Activated naive CD4-positive, alpha-beta T cell treated with anti-CD3 and anti-CD28 coated beads for 36 hours (primary cell): ENCODE data around the gene JADE1. TPM values are rescaled to one million over a fixed set of nuclear protein-coding genes. Genes with fewer than 3 reads are reported as not detected.

Experiments used
- CTCF ChIA-PET: fragments of 350-600 bp; sonication (Branson Sonifier 250); formaldehyde crosslinking; loops from one replicate; lab custom pipeline; 2021; ENCODE audit warnings: antibody characterized with exemption; lab: Charles Lee
- DNase-seq: peaks from one replicate; pipeline ENCODE4 v3.0.0-alpha.2; 2020
- H3K27ac Mint-ChIP-seq: one replicate; pipeline ENCODE4 v1.8.0; 2021; ENCODE audit warnings: mild to moderate bottlenecking, mixed read lengths
- H3K27me3 Mint-ChIP-seq: one replicate; pipeline ENCODE4 v1.8.0; 2021; ENCODE audit warnings: low read depth, mixed read lengths
- H3K36me3 Mint-ChIP-seq: one replicate; pipeline ENCODE4 v1.8.0; 2021; ENCODE audit warnings: low read depth, mixed read lengths
- H3K4me1 Mint-ChIP-seq: one replicate; pipeline ENCODE4 v1.8.0; 2021; ENCODE audit warnings: low read depth, mixed read lengths
- H3K4me3 Mint-ChIP-seq: one replicate; pipeline ENCODE4 v1.8.0; 2021; ENCODE audit warnings: mild to moderate bottlenecking, moderate library complexity, mixed read lengths
- H3K9me3 Mint-ChIP-seq: one replicate; pipeline ENCODE4 v1.8.0; 2021; ENCODE audit warnings: mixed read lengths
- intact Hi-C: fragments of 100-400 bp; cut with micrococcal nuclease; formaldehyde crosslinking; loops from one replicate; pipeline ENCODE4 v1.15.1; 2023
- total RNA-seq, 2 experiments: library from RNA; stranded (reverse); gene quantifications; one replicate each; pipeline ENCODE4 v1.2.3, GENCODE V29; 2021

JADE1 gene
- total RNA-seq, 2 experiments from 2014 or later = 35.8 to 38.2 TPM

DNA sequence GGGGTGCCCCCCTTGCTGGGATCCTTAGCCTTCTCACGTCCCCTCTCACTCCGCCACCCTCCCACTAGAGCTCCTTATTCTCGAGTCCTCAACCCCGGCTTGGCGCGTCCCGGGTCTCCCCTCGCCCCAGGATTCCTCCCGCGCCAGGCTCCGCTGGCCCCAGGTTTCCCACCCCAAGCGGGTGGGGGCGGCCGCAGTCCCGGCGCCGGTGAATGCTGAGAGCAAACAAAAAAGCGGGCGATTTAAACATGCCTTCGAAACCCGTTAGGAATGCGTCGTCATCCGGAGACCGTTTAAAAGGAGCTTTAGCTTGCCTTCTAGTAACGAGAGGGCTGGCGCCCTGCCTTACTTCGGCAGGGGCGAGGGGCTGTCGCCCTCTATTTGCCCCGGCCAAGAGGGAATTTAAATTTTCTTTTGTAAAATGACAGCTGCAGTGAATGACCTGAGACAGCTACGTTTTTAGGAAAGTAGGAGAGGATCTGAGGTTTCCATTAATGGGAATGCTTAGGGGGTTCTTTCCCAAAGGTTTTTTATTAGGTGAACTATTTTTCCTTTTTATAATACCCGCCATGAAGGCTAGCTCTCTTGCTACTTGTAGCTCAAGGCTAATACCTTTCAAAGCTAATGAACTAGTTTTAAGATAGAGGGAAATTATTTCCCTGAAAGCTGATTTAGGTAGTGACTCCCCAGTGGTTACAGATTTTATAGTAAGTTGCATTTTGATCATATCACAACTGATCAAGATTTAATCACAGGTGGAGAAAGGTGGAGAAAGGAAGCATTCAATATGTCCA lies 3.1 kb downstream of the JADE1 start:
- H3K36me3 Mint-ChIP-seq = peaks cover 3% of the 10 kb centered on the region
- H3K9me3 Mint-ChIP-seq = no peaks in the 10 kb centered on the region
- peak; percentile 64 for DNase-seq
- H3K4me3 Mint-ChIP-seq = peak overlapping the region; percentile 82
- CTCF ChIA-PET = interaction anchor here (0.6 to 1.8 kb wide), 6 partner anchors 12 to 1767 kb away, joined by 3 to 12 read pairs (median 4); no protein-coding TSS in a partner anchor
- intact Hi-C loops = loop anchor here (1.0 to 5.0 kb wide), 3 partner anchors 284 to 1030 kb away; partner anchors contain the start of genes C4orf33 and HSPA4L
- H3K4me1 Mint-ChIP-seq = peaks cover 40% of the 10 kb centered on the region
- H3K27ac Mint-ChIP-seq = peak overlapping the region; percentile 86
- no peaks in the 10 kb centered on the region for H3K27me3 Mint-ChIP-seq

DNA sequence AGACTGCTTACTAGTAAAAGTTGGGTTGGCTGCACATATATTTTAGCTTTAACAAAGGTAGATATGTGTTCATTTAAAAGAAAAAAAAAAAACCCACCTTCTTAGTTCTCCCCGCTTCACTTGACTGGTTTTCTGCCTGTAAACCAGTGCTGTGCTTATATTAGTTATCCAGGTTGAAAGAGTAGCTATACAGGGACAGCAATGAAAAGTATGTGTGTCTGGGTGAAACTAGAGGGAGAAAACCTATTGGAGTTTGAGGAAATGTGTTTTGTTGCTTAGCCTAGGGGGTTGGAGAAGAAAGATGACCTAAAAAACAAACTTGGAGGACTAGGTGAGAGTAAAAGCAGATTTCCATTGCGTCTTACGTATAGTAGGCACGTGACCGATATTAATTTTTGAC lies 4.5 kb downstream of the JADE1 start:
- DNase-seq = no peak
- CTCF ChIA-PET = interaction anchor here (0.6 to 0.7 kb wide), 3 partner anchors 31 to 870 kb away, joined by 3 to 6 read pairs (median 4); partner anchors contain the start of gene C4orf33
- H3K4me3 Mint-ChIP-seq = no peak overlapping the region
- intact Hi-C loops = loop anchor here (2.0 to 5.0 kb wide), 2 partner anchors 751 to 1032 kb away; partner anchors contain the start of gene HSPA4L
- peaks cover 9% of the 10 kb centered on the region for H3K36me3 Mint-ChIP-seq
- H3K4me1 Mint-ChIP-seq = peaks cover 52% of the 10 kb centered on the region
- no peak overlapping the region for H3K27ac Mint-ChIP-seq
- no peaks in the 10 kb centered on the region for H3K27me3 Mint-ChIP-seq
- no peaks in the 10 kb centered on the region for H3K9me3 Mint-ChIP-seq

DNA sequence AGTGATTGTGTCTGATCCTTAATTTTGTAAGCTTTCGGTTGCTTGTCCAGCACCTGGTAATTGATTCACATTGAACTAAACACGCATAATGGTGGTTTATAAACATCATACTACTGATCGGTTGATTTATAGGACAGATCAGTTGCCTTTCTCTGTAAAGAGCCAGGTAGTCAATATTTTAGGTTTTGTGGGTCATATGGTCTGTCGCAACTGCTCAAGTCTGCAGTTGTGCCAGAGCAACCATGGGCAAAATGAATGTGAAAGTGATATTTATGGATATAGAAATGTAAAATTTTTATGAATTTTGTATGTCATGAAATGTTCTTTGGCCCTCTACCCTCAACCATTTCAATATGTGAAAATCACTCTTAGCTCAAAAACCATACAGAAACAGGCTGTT lies 8.9 kb downstream of the JADE1 start:
- DNase-seq = no peak
- Mint-ChIP-seq H3K27me3 (no peaks in the 10 kb centered on the region), H3K27ac (no peak overlapping the region), H3K9me3 (no peaks in the 10 kb centered on the region), H3K4me1 (peaks cover 71% of the 10 kb centered on the region), H3K36me3 (peaks cover 12% of the 10 kb centered on the region), H3K4me3 (no peak overlapping the region)
- CTCF ChIA-PET = no interaction called here
- intact Hi-C loops = no loop called here

DNA sequence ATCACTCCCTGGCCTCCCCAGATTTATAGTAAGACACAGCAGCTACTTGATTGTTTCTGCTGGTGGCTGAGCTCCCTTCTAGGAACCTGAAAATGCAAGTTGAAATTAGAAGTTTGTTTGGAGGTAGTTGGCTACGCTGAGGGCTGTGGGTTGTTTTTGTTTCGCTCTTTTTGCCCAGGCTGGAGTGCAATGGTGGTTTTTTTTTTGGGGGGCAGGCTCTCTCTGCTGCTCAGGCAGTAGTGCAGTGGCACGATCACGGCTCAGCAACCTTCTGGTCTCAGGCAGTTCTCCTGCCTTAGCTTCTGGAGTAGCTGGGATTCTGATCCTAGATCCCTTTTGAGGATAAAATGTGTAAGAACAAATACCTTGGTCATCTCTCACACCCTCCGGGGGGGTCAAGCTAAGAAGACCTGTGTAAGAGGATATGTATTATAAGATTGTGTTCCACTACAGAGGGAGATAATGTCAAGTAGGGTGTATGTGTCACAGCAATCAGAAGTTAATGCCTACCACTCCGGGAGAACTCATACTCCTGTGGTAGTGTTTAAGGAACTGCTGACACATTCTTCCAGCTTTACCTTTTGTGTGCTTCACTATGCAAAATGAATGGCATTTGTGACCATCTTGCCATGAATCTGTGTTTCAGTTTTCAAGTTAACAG lies 9.7 kb downstream of the JADE1 start:
- Mint-ChIP-seq H3K36me3 (peaks cover 12% of the 10 kb centered on the region), H3K4me3 (no peak overlapping the region), H3K4me1 (peaks cover 69% of the 10 kb centered on the region), H3K9me3 (no peaks in the 10 kb centered on the region), H3K27me3 (no peaks in the 10 kb centered on the region), H3K27ac (no peak overlapping the region)
- intact Hi-C loops = no loop called here
- DNase-seq = no peak
- CTCF ChIA-PET = no interaction called here

DNA sequence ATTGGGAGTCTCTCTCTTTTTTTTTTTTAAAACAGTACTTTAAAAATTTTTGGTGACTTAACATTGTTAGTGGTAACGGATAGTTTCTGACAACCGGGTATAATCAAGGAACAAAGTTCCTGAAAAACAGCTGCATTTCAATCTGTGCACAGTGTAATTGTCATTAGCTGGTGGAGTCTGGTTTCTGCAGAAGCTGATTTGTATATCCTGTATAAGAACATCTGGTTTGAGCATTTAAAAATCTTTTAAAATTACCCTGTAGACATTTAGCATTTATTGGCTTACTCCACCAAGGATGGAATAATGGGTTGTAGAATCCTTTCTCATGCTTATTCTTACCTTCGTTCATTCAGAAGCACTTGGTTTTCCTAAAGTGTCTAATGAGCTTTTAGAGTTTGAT lies 11.2 kb downstream of the JADE1 start:
- intact Hi-C loops = no loop called here
- H3K4me1 Mint-ChIP-seq = peaks cover 74% of the 10 kb centered on the region
- H3K9me3 Mint-ChIP-seq = no peaks in the 10 kb centered on the region
- CTCF ChIA-PET = no interaction called here
- no peak overlapping the region for H3K4me3 Mint-ChIP-seq
- peaks cover 13% of the 10 kb centered on the region for H3K36me3 Mint-ChIP-seq
- H3K27ac Mint-ChIP-seq = no peak overlapping the region
- H3K27me3 Mint-ChIP-seq = no peaks in the 10 kb centered on the region
- no peak for DNase-seq

DNA sequence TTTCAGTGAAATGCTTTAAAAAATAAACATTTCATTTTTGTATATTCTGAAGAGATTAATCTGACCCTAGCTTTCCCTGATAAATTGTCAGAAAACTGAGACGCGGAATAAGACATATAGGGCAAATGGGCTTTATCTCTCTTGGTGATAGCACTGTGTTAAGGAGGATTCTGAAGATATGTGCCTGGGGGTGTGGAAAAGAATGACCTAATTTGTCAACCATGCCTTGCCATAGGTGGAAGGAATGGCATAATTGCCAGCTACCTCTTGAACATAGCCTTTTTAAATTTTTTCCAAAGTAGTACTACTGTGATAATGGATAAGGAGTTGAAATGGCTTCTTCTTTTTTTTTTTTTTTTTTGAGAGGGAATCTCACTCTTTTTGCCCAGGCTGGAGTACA lies 11.7 kb downstream of the JADE1 start:
- no peak overlapping the region for H3K4me3 Mint-ChIP-seq
- H3K9me3 Mint-ChIP-seq = no peaks in the 10 kb centered on the region
- H3K36me3 Mint-ChIP-seq = peaks cover 13% of the 10 kb centered on the region
- CTCF ChIA-PET = no interaction called here
- peaks cover 74% of the 10 kb centered on the region for H3K4me1 Mint-ChIP-seq
- H3K27me3 Mint-ChIP-seq = no peaks in the 10 kb centered on the region
- no peak for DNase-seq
- intact Hi-C loops = no loop called here
- no peak overlapping the region for H3K27ac Mint-ChIP-seq

DNA sequence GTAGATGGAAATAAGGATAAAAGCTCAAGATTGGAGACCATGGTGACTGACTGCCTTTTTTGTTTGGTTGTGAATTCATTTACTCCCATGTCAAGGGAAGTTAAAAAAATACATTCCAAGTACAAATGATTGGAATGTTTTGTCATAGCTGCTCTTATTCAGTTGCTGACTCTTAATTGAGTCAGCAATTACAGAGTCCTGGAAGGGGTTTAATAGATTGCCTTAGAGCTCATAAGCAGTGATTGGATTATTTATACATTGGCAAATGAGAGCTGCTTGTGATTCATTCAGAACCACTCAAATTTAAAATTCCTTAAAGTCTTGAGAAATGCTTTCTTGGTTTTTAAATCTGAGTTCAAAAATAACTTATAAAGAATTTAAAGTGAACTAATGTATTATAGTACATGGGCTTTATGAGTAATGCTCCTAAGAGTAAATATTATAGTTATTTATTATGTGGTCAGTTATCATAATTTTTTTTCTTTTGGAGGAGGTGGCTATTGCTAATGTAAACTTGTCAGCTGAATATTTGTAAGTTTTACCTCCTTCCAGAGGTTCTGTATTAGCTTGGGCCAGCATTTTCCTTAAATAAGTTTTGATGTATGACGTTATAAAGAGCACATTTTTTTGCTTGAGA lies 13.6 kb downstream of the JADE1 start:
- DNase-seq = no peak
- no peak overlapping the region for H3K4me3 Mint-ChIP-seq
- H3K27ac Mint-ChIP-seq = no peak overlapping the region
- intact Hi-C loops = no loop called here
- H3K4me1 Mint-ChIP-seq = peaks cover 79% of the 10 kb centered on the region
- CTCF ChIA-PET = no interaction called here
- H3K9me3 Mint-ChIP-seq = no peaks in the 10 kb centered on the region
- H3K27me3 Mint-ChIP-seq = no peaks in the 10 kb centered on the region
- H3K36me3 Mint-ChIP-seq = peaks cover 21% of the 10 kb centered on the region

DNA sequence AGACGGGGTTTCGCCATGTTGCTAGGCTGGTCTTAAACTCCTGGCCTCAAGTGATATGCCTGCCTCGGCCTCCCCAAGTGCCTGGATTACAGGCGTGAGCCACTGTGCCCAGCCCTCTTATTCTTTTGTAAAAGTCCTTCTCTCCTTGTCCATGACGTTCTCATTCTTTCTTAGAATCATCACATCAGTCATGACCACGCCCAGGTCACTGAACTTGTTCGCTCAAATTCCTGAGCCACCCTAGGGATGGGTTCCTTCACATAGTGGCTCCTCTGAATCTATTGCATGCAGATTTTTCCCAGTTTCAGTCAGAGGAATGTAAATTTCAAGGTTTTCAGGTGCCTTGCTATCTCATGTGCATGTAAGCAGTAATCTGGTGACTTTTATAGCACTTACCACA lies 15.7 kb downstream of the JADE1 start:
- peaks cover 75% of the 10 kb centered on the region for H3K4me1 Mint-ChIP-seq
- H3K4me3 Mint-ChIP-seq = no peak overlapping the region
- H3K9me3 Mint-ChIP-seq = no peaks in the 10 kb centered on the region
- no peak for DNase-seq
- H3K27ac Mint-ChIP-seq = no peak overlapping the region
- intact Hi-C loops = no loop called here
- no peaks in the 10 kb centered on the region for H3K27me3 Mint-ChIP-seq
- CTCF ChIA-PET = no interaction called here
- H3K36me3 Mint-ChIP-seq = peaks cover 27% of the 10 kb centered on the region

DNA sequence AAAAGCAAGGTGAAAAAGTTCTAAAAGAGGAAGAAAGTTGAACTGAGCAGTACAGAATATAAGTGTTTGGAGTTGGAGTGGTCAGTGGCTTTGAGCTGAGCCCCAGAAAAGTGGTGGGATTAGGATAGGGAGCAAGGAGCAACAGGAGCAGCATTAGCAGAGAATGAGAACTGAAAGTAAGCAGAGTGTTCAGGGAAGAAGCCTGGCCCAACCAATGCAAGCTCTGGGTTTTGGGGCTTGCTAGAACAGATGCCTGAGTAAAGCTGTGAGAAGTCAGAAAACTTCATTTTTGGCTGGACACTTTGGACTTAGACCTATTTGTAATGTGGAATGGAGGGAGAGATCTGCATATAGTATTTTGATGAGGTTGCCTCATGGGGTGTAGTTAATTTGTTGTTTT lies 17.8 kb downstream of the JADE1 start:
- intact Hi-C loops = no loop called here
- no peaks in the 10 kb centered on the region for H3K9me3 Mint-ChIP-seq
- H3K27me3 Mint-ChIP-seq = no peaks in the 10 kb centered on the region
- peaks cover 80% of the 10 kb centered on the region for H3K4me1 Mint-ChIP-seq
- H3K36me3 Mint-ChIP-seq = peaks cover 31% of the 10 kb centered on the region
- CTCF ChIA-PET = interaction anchor here (1.1 kb wide), 1 partner anchor 35 kb away, joined by 3 read pairs; no protein-coding TSS in a partner anchor
- no peak for DNase-seq
- H3K4me3 Mint-ChIP-seq = no peak overlapping the region
- H3K27ac Mint-ChIP-seq = peak overlapping the region; percentile 69

DNA sequence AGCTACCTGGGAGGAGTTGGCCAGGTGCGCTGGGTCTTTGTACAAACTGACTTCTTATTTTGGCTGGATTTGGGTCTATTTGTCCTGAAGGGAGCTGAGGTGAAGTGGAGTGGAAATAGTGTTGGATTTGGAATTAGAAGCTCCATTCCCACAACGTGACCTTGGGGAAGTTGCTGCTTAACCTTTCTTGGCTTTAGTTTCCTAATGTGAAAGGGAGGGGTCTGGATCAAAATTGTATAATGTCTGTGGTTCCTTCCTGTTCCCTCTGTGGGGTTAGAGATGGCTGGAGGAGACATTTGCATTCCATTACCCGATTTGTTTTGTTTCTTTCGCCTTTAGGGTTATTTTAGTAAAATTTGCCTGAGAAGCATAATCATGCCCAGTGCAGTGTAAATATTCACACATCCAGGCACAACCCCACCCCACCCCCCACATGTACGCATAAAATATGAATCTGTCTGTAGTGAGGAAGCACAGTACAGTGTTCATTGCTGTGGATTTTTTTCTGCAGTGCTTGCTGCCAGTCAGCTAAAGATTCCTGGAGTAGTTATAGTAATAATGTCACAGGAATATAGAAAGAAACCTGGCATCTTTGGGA lies 21.5 kb downstream of the JADE1 start:
- no peak for DNase-seq
- H3K36me3 Mint-ChIP-seq = peaks cover 43% of the 10 kb centered on the region
- no peak overlapping the region for H3K4me3 Mint-ChIP-seq
- CTCF ChIA-PET = interaction anchor here (0.6 kb wide), 1 partner anchor 510 kb away, joined by 5 read pairs; no protein-coding TSS in a partner anchor
- no peaks in the 10 kb centered on the region for H3K9me3 Mint-ChIP-seq
- peaks cover 71% of the 10 kb centered on the region for H3K4me1 Mint-ChIP-seq
- intact Hi-C loops = no loop called here
- no peak overlapping the region for H3K27ac Mint-ChIP-seq
- no peaks in the 10 kb centered on the region for H3K27me3 Mint-ChIP-seq

DNA sequence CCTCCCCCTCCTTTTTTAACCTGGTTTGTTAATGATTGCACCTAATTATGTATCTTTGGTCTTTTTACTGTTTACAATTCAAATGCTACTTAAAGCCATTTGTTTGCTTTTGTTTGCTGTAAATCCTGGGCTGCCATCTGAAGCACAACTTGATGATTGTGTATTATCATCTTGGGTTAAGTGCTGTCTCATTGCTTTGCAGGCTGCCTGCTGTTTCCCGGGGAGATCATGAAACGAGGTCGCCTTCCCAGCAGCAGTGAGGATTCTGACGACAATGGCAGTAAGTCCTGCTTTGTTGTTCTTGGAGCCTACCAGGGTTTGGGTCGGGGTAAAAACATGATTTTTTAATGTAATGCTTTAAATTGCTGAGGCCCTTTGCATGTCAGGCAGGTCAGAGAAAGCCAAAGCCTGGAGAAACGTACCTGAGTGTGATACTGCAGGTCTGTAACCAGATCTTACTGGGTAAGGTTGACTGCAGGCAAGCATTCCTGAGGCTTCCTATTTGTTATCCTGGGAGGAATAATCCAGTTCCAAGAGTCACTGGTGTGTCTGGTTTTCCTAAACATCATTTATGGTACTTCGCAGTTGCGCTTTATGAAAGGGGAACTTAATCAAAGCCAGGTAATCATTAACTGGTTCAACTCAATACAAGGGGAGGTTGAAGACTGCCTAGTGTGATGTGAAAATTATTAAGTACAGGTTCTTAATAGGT lies 22.2 kb downstream of the JADE1 start:
- H3K27ac Mint-ChIP-seq = no peak overlapping the region
- no peak overlapping the region for H3K4me3 Mint-ChIP-seq
- H3K27me3 Mint-ChIP-seq = no peaks in the 10 kb centered on the region
- H3K36me3 Mint-ChIP-seq = peaks cover 43% of the 10 kb centered on the region
- CTCF ChIA-PET = interaction anchor here (1.3 kb wide), 1 partner anchor 22 kb away, joined by 5 read pairs; the partner anchor contains the start of gene JADE1
- DNase-seq = no peak
- peaks cover 70% of the 10 kb centered on the region for H3K4me1 Mint-ChIP-seq
- no peaks in the 10 kb centered on the region for H3K9me3 Mint-ChIP-seq
- intact Hi-C loops = no loop called here
